Mesodermal cell (in vitro differentiated cells): ENCODE results near the gene PLCL1.
A peak's percentile ranks its signal among the peaks of the same experiment; 100 is the strongest.

Experiments
- H3K27ac ChIP-seq: 2 replicates; pipeline ENCODE4 v1.7.0; 2013; ENCODE audit warnings: mild to moderate bottlenecking, low read depth, low read length, moderate library complexity; ENCODE audit not compliant: severe bottlenecking
- H3K36me3 ChIP-seq: 2 replicates; pipeline ENCODE4 v1.7.1; 2013; ENCODE audit warnings: mild to moderate bottlenecking, low read length, moderate library complexity; ENCODE audit not compliant: control insufficient read depth, insufficient read depth
- H3K4me1 ChIP-seq: one replicate; pipeline ENCODE4 v1.7.1; 2013; ENCODE audit warnings: mild to moderate bottlenecking, low read length; ENCODE audit not compliant: insufficient read depth, control insufficient read depth, poor library complexity, severe bottlenecking
- H3K4me3 ChIP-seq: 2 replicates; pipeline ENCODE4 v1.7.0; 2013; ENCODE audit warnings: low read length, control low read depth, mild to moderate bottlenecking; ENCODE audit not compliant: insufficient read depth, poor library complexity, severe bottlenecking; ENCODE audit errors: extremely low read depth
- H3K9me3 ChIP-seq: 2 replicates; pipeline ENCODE4 v1.7.1; 2013; ENCODE audit warnings: mild to moderate bottlenecking, low read length, moderate library complexity; ENCODE audit not compliant: control insufficient read depth
- WGBS, 2 experiments: methylation state at CpG; one replicate each; pipeline ENCODE4 v1.1.5; 2013; ENCODE audit warnings: missing lambda C conversion rate in 2 of 2; ENCODE audit not compliant: insufficient coverage in 2 of 2; 5-methylcytosine and 5-hydroxymethylcytosine counted together

PLCL1 gene

DNA sequence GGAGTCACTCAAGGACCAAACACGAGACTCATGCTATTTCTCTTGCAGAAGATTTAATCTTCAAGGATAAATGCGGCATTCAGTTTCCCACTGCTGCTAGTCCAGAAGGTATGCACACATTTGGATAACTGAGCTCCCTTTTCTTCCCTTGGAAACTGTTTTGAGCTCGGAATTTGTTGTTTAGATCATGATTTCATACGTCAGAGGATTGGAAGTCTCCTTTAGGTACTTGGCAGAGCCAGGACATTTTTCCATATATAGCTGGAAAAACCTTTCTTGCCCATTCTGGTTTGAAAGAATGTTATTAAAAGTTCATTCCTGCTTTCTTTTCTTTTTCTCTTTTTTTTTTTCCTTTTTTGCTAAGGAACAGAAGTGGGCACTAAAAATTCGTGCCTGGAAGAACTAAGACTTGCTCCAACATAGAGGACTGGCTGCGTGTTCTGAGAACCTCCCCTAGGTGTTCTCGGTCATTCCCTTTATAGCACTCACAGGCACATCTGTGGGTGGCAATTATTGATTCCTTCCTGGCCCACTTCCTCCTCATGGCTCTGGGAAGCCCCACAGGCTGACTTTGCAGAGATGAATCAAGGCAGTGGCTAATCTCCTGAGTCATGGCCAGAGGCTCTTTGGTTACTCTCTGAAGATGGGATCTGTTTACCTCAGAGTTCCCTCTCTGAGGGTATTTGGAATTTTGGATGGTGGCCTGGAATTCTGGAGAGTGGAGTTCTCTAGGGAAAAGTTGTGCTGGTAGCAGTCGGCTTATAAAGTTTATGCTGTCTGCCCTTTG is 104.8 kb downstream of the PLCL1 start:
- no peaks in the 10 kb centered on the region for H3K36me3 ChIP-seq
- H3K4me1 ChIP-seq, result peaks cover 19% of the 10 kb centered on the region
- WGBS, 2 experiments, result 85 to 87% methylated on average over 6 to 8 of the region's 8 CpGs
- no peak overlapping the region for H3K4me3 ChIP-seq
- H3K27ac ChIP-seq, result peak overlapping the region; percentile 84
- no peaks in the 10 kb centered on the region for H3K9me3 ChIP-seq

DNA sequence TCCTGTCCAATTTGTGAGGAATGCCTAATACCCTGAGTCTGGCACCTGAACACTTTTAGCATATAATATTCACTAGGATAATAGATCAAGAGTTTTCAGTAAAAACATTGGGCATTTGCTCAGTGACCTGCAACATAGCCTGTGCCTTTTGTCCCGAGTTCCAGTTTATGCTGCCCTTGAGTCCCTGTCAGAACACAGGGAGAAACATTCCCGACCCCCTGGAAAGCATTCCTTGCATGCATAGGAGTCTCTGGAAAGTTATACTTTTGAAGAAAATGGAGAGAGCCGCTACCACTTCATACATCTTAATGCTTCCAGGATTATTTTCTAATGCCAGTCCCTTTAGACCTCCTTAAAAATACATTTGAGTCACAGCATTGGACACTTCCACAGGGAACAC is 107.3 kb downstream of the PLCL1 start:
- H3K9me3 ChIP-seq, result no peaks in the 10 kb centered on the region
- no peak overlapping the region for H3K27ac ChIP-seq
- 83 to 100% methylated on average over 1 of the region's 3 CpGs for WGBS, 2 experiments
- H3K4me1 ChIP-seq, result peaks cover 38% of the 10 kb centered on the region
- no peaks in the 10 kb centered on the region for H3K36me3 ChIP-seq
- no peak overlapping the region for H3K4me3 ChIP-seq

DNA sequence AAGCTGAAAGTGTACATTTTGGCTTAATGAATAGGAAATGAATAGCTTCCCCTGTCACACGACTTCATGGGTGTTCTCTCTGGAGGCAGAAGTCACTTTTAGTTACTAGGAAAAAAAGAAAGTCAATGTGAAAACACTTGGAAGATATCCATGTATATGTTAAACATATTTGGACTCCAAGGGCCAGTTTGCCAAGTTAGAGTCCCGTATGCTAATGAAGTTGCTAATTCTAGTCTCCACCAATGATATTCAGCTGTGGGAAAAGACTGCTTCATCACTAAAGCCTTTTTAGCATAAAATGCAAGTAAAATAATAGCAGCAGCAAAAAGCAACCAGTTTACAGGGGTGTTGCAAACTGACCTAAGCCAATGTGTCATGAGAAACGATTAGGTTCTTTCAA is 108.7 kb downstream of the PLCL1 start:
- 94 to 100% methylated on average over 2 of the region's 3 CpGs for WGBS, 2 experiments
- H3K4me3 ChIP-seq, result no peak overlapping the region
- H3K27ac ChIP-seq, result no peak overlapping the region
- no peaks in the 10 kb centered on the region for H3K36me3 ChIP-seq
- H3K4me1 ChIP-seq, result peaks cover 39% of the 10 kb centered on the region
- no peaks in the 10 kb centered on the region for H3K9me3 ChIP-seq

GRCh38 chr2:197914778-197915177 is 110.4 kb downstream of the PLCL1 start:
- Histone ChIP-seq H3K9me3 (no peaks in the 10 kb centered on the region), H3K36me3 (no peaks in the 10 kb centered on the region), H3K4me1 (peaks cover 30% of the 10 kb centered on the region), H3K4me3 (no peak overlapping the region), H3K27ac (no peak overlapping the region)
- 86 to 91% methylated on average over 1 to 2 of the region's 2 CpGs for WGBS, 2 experiments

GRCh38 chr2:197915548-197916265 is 111.3 kb downstream of the PLCL1 start:
- Histone ChIP-seq H3K4me1 (peaks cover 21% of the 10 kb centered on the region), H3K9me3 (no peaks in the 10 kb centered on the region), H3K27ac (peak overlapping the region; percentile 29), H3K4me3 (no peak overlapping the region), H3K36me3 (no peaks in the 10 kb centered on the region)
- 50 to 80% methylated on average over 1 of the region's 3 CpGs for WGBS, 2 experiments

DNA sequence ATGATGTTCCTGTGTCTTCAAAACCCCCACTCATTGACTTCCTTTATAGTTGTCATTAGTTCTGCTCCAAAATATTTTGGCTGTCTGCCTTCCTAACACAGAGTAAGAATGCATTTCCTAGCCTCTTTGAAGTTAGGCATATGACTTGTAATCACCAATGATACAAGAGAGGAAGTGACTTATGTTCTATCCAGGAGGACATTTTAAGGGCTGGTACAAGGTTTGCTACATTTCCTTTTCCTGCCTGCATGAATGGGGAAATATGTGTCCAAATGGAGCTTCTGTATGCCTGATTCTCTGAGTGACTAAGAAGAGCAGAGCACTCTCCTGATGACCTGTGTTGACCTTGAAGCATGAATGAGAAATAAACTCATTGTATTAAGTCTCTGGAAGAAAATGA is 115.1 kb downstream of the PLCL1 start:
- H3K4me3 ChIP-seq, result no peak overlapping the region
- no peaks in the 10 kb centered on the region for H3K9me3 ChIP-seq
- no peaks in the 10 kb centered on the region for H3K36me3 ChIP-seq
- peaks cover 21% of the 10 kb centered on the region for H3K4me1 ChIP-seq
- no peak overlapping the region for H3K27ac ChIP-seq

GRCh38 chr2:197920088-197920487 is 115.7 kb downstream of the PLCL1 start:
- no peak overlapping the region for H3K4me3 ChIP-seq
- no peaks in the 10 kb centered on the region for H3K36me3 ChIP-seq
- no CpG with 5 or more reads among the region's 1 CpG for WGBS, 2 experiments
- no peak overlapping the region for H3K27ac ChIP-seq
- peaks cover 15% of the 10 kb centered on the region for H3K4me1 ChIP-seq
- no peaks in the 10 kb centered on the region for H3K9me3 ChIP-seq

GRCh38 chr2:197920592-197921201 is 116.3 kb downstream of the PLCL1 start:
- 90 to 98% methylated on average over 5 of the region's 5 CpGs for WGBS, 2 experiments
- H3K4me1 ChIP-seq, result peaks cover 9% of the 10 kb centered on the region
- no peak overlapping the region for H3K27ac ChIP-seq
- H3K9me3 ChIP-seq, result no peaks in the 10 kb centered on the region
- H3K36me3 ChIP-seq, result no peaks in the 10 kb centered on the region
- H3K4me3 ChIP-seq, result no peak overlapping the region

GRCh38 chr2:197924483-197924882 is 120.1 kb downstream of the PLCL1 start:
- 100% methylated on average over 3 of the region's 5 CpGs for WGBS, 2 experiments
- H3K9me3 ChIP-seq, result peaks cover 3% of the 10 kb centered on the region

GRCh38 chr2:197925204-197925603 is 120.8 kb downstream of the PLCL1 start:
- no peak overlapping the region for H3K27ac ChIP-seq
- H3K4me3 ChIP-seq, result no peak overlapping the region
- peaks cover 9% of the 10 kb centered on the region for H3K4me1 ChIP-seq
- H3K36me3 ChIP-seq, result no peaks in the 10 kb centered on the region
- H3K9me3 ChIP-seq, result peaks cover 3% of the 10 kb centered on the region

More at GRCh38 chr2:197924483-197924882, 120.1 kb downstream of the PLCL1 start:
- Histone ChIP-seq H3K4me1 (peaks cover 7% of the 10 kb centered on the region), H3K4me3 (no peak overlapping the region), H3K27ac (no peak overlapping the region), H3K36me3 (no peaks in the 10 kb centered on the region)

DNA sequence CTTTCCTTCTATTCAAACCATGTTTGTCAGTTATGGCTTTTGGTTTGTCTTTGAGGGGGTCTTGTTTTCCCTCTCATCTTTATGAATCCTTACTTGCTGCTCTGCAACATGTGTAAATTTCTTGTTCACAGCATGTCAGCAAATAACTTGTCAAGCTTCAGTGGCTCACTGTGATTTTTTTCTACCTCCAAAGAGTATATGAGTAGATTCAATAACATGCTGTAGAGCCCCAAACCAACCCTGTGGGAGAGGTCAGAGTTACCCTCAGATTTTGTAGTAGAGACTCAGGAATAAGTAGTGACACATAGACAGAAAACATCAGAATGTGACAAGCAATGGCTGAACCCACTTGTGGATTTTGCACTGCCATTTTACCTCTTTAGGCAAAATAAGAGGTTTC is 121.6 kb downstream of the PLCL1 start:
- Histone ChIP-seq H3K4me3 (no peak overlapping the region), H3K27ac (no peak overlapping the region), H3K36me3 (no peaks in the 10 kb centered on the region), H3K4me1 (peaks cover 9% of the 10 kb centered on the region), H3K9me3 (peaks cover 3% of the 10 kb centered on the region)
